Muscle layer of colon (tissue), 2 donors: ENCODE data around the gene PTPDC1.
"Not testable (repeated sequence)": the region's sequence is repeated elsewhere in the genome, so short reads cannot be mapped to it uniquely, and the experiment has no call there.

ENCODE experiments used
- H3K27ac ChIP-seq: one replicate; pipeline ENCODE4 v1.7.0; 2013; ENCODE audit warnings: low read depth, mild to moderate bottlenecking, low read length, moderate library complexity
- H3K27me3 ChIP-seq, 2 donors: one replicate each; pipeline ENCODE4 v1.7.0; 2013; ENCODE audit warnings: low read length in 2 of 2, mild to moderate bottlenecking in 2 of 2; ENCODE audit not compliant: insufficient read depth in 2 of 2, control insufficient read depth in 1 of 2
- H3K36me3 ChIP-seq: one replicate; pipeline ENCODE4 v1.7.0; 2013; ENCODE audit warnings: mild to moderate bottlenecking, low read length; ENCODE audit not compliant: insufficient read depth
- H3K4me1 ChIP-seq: one replicate; pipeline ENCODE4 v1.7.0; 2013; ENCODE audit warnings: mild to moderate bottlenecking, low read length; ENCODE audit not compliant: insufficient read depth
- H3K4me3 ChIP-seq, 2 donors: one replicate each; pipeline ENCODE4 v1.7.0; 2013; ENCODE audit warnings: low read length in 2 of 2, low read depth in 1 of 2, mild to moderate bottlenecking in 1 of 2, moderate library complexity in 1 of 2
- H3K9ac ChIP-seq: one replicate; pipeline ENCODE4 v1.7.0; 2013; ENCODE audit warnings: low read length
- H3K9me3 ChIP-seq: one replicate; pipeline ENCODE4 v1.7.0; 2013; ENCODE audit warnings: mild to moderate bottlenecking, low read length
- donor health status: abdominal sarcoma.
- donor health status: Adenocarcinoma of cecum.

Gene PTPDC1

GRCh38 chr9:94096819-94097577 lies 12.7 kb downstream of the PTPDC1 start:
- H3K27me3 ChIP-seq: no peaks in the 10 kb centered on the region
- no peak overlapping the region for H3K27ac ChIP-seq
- H3K36me3 ChIP-seq: peaks cover 10% of the 10 kb centered on the region
- H3K4me3 ChIP-seq: no peak overlapping the region
- no peaks in the 10 kb centered on the region for H3K9me3 ChIP-seq
- no peak overlapping the region for H3K9ac ChIP-seq
- peaks cover 6% of the 10 kb centered on the region for H3K4me1 ChIP-seq

DNA sequence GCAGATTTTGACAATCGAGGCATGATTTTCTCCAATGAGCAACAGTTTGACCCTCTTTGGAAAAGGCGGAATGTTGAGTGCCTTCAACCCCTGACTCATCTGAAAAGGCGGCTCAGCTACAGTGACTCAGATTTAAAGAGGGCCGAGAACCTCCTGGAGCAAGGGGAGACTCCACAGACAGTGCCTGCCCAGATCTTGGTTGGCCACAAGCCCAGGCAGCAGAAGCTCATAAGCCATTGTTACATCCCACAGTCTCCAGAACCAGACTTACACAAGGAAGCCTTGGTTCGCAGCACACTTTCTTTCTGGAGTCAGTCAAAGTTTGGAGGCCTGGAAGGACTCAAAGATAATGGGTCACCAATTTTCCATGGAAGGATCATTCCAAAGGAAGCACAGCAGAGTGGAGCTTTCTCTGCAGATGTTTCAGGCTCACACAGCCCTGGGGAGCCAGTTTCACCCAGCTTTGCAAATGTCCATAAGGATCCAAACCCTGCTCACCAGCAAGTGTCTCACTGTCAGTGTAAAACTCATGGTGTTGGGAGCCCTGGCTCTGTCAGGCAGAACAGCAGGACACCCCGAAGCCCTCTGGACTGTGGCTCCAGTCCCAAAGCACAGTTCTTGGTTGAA lies 13.6 kb downstream of the PTPDC1 start:
- H3K4me1 ChIP-seq: peaks cover 6% of the 10 kb centered on the region
- H3K9ac ChIP-seq: no peak overlapping the region
- no peaks in the 10 kb centered on the region for H3K27me3 ChIP-seq
- H3K9me3 ChIP-seq: no peaks in the 10 kb centered on the region
- no peak overlapping the region for H3K4me3 ChIP-seq
- peaks cover 10% of the 10 kb centered on the region for H3K36me3 ChIP-seq
- no peak overlapping the region for H3K27ac ChIP-seq

DNA sequence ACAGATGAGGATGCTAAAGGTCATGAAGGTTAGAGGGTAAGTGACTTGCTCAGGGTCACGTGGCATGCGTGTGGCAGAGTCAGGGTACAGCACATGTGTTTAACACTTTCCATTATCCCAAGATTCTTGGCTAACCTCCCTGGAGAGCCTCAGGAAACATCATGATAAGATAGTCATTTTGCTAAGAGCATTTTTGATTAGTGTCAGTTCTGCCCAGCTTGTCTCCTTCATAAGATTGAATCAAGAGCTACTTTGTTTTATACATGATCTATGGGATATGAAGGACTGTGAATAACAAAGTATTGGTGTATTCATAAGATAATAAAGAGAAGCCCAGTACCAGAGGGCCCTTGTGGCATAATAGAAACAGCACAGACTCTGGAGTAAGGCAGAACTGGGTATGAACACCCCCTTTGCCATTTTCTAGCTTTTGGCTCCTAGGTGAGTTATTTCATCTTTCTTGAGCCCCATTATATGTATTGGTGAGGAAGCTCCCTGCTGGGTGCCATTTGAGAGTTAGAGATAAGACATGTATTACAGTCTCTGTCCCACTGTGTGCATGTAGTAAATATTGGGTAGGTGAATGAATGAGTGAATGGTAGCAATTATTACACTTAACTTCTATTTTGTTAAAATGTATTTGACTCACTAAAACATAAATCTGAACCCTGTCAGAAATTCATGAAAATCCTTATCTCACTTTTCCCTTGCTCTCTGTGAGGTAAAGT lies 16.1 kb downstream of the PTPDC1 start:
- no peaks in the 10 kb centered on the region for H3K9me3 ChIP-seq
- peaks cover 6% of the 10 kb centered on the region for H3K4me1 ChIP-seq
- peaks cover 10% of the 10 kb centered on the region for H3K36me3 ChIP-seq
- no peak overlapping the region for H3K4me3 ChIP-seq
- H3K9ac ChIP-seq: no peak overlapping the region
- no peak overlapping the region for H3K27ac ChIP-seq
- no peaks in the 10 kb centered on the region for H3K27me3 ChIP-seq

DNA sequence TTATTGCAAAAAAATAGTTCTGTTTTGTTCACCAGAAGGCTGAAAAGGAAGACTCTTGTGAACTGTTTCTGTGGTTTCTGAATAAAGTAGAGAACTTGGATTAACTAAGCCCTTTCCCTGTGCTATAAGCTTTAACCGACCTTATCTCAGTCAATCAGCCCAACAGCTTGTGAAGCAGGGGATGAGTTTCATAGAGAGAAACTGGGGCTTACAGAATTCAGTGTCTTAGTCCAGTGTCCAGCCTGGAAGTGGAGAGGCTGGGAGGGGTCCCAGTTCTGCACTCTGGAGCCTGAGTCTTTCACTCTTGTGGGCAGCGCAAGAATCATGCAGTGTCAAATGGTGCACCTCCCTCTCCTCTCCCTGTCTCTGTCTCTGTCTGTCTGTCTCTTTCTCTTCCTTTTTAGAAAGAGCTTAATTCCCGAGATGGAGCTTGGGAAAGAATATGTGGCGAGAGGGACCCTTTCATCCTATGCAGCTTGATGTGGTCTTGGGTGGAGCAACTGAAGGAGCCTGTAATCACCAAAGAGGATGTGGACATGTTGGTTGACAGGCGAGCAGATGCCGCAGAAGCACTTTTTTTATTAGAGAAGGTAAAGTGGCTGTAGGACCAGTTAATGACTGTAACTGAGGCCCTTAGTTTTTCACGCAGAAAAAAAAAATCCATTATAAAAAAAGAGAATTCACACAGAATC lies 17.0 kb downstream of the PTPDC1 start:
- H3K9me3 ChIP-seq: no peaks in the 10 kb centered on the region
- H3K27me3 ChIP-seq: no peaks in the 10 kb centered on the region
- H3K36me3 ChIP-seq: peaks cover 10% of the 10 kb centered on the region
- no peak overlapping the region for H3K4me3 ChIP-seq
- no peak overlapping the region for H3K27ac ChIP-seq
- no peak overlapping the region for H3K9ac ChIP-seq
- peaks cover 6% of the 10 kb centered on the region for H3K4me1 ChIP-seq

- Histone ChIP-seq H3K27ac (no peak overlapping the region), H3K4me3 (no peak overlapping the region), H3K27me3 (no peaks in the 10 kb centered on the region), H3K4me1 (peaks cover 13% of the 10 kb centered on the region), H3K9me3 (no peaks in the 10 kb centered on the region), H3K9ac (no peak overlapping the region), H3K36me3 (no peaks in the 10 kb centered on the region)
Observed at GRCh38 chr9:94108584-94108983, 24.3 kb downstream of the PTPDC1 start.

GRCh38 chr9:94110821-94111252 lies 26.6 kb downstream of the PTPDC1 start:
- Histone ChIP-seq H3K27me3 (no peaks in the 10 kb centered on the region), H3K4me1 (peaks cover 13% of the 10 kb centered on the region), H3K27ac (no peak overlapping the region), H3K9ac (no peak overlapping the region), H3K36me3 (no peaks in the 10 kb centered on the region), H3K4me3 (no peak overlapping the region), H3K9me3 (no peaks in the 10 kb centered on the region)

DNA sequence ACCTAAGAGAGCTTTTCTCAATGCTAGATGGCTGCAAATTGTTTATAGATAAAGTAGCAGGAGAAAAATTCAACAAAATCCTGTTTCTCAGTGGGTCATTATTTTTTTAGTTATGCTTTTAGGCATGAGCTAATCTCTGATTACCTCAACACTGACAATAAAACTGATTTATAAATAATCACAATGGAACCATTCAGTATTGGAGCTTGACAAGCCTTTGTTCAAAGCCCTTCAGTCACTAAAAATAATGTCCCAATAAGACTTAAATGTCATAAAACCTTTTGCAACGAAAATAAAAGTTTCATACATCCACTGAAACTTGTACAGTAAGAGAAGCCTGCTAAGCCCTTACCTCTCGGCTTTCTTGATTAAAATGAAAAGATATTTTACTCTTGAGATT lies 27.2 kb downstream of the PTPDC1 start:
- Histone ChIP-seq H3K27ac (no peak overlapping the region), H3K4me1 (peaks cover 13% of the 10 kb centered on the region), H3K9ac (no peak overlapping the region)

DNA sequence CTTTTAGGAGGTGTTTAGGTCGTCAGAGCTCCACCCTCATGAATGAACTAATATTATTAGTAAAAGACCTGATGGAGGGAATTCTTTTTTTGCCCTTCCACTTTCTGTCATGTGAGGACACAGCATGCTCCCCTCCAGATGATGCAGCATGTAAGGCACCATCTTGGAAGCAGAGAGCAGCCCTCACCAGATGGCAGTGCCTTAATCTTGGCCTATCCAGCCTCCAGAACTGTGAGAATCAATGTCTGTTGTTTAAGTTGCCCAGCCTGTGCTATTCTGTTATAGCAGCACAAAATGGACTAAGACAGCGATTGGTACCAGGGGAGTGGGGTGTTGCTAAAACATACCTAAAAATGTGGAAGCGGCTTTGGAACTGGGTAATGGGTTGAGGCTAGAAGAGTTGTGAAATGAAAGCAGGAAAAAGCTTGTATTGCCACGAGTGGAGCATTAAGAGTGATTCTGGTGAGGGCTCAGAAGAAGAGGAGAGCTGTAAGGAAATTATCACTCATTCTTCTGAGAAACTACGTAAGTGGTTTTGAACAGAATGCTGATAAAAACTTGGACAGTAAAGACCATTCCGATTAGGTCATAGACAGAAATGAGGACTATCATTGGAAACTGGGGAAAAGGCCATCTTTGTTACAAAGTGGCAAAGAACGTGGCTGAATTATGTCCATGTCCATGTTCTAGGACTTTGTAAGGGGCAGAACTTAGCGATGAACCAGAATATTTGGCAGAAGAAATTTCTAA lies 28.6 kb downstream of the PTPDC1 start:
- no peaks in the 10 kb centered on the region for H3K9me3 ChIP-seq
- H3K9ac ChIP-seq: no peak overlapping the region
- H3K27me3 ChIP-seq: no peaks in the 10 kb centered on the region
- peaks cover 8% of the 10 kb centered on the region for H3K4me1 ChIP-seq
- H3K36me3 ChIP-seq: no peaks in the 10 kb centered on the region
- no peak overlapping the region for H3K27ac ChIP-seq
- H3K4me3 ChIP-seq: no peak overlapping the region

More for the DNA sequence above, 27.2 kb downstream of the PTPDC1 start:
- Histone ChIP-seq H3K4me3 (no peak overlapping the region), H3K9me3 (no peaks in the 10 kb centered on the region), H3K27me3 (no peaks in the 10 kb centered on the region), H3K36me3 (no peaks in the 10 kb centered on the region)

- not testable (repeated sequence) for H3K36me3 ChIP-seq, H3K4me3 ChIP-seq, H3K27me3 ChIP-seq, H3K4me1 ChIP-seq, H3K9ac ChIP-seq, H3K9me3 ChIP-seq, H3K27ac ChIP-seq
Observed at GRCh38 chr9:94120088-94120487, 35.8 kb downstream of the PTPDC1 start.

DNA sequence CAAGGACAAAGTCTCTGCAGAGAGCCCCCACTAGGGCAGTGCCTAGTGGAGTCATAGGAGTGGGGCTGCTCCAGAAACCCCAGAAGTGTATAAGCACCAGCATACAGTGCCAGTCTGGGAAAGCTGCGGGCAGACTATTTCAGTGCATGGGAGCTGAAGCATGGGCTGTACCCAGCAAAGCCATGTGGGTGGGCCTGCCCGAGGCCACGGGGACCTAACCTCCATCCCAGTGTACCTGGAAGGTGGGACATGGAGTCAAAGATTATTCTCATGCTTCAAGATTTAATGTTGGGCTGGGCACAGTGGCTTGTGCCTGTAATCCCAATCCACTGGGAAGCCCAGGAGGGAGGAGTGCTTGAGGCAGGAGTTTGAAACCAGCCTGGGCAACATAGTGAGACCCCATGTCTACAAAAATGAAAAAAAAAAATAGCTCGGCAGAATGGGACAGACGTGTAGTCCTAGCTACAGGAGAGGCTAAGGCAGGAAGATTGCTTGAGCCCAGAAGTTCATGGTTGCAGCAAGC lies 36.7 kb downstream of the PTPDC1 start:
- Histone ChIP-seq H3K36me3 (no peaks in the 10 kb centered on the region), H3K27me3 (no peaks in the 10 kb centered on the region), H3K9ac (no peak overlapping the region), H3K9me3 (no peaks in the 10 kb centered on the region), H3K4me3 (no peak overlapping the region), H3K27ac (no peak overlapping the region), H3K4me1 (no peaks in the 10 kb centered on the region)
